Pulmonary artery endothelial cell (primary cell): ENCODE results near the gene CSTB. TPM values are rescaled to one million over a fixed set of nuclear protein-coding genes. Genes with fewer than 3 reads are reported as not detected.

Experiments used
- DNase-seq: peaks from one replicate; pipeline ENCODE4 v3.0.0-alpha.2; 2011; ENCODE audit warnings: low read depth, low spot score
- total RNA-seq: library from RNA; depleted of rRNA; stranded (reverse); fragments of >200 nt; gene quantifications from 2 replicates; pipeline ENCODE4 v1.2.3, GENCODE V29; 2014

The CSTB gene
- total RNA-seq, 1 donor from 2014 or later, result 20.6 TPM

GRCh38 chr21:43731891-43732711 is 44.0 kb downstream of the CSTB start:
- no peak for DNase-seq

DNA sequence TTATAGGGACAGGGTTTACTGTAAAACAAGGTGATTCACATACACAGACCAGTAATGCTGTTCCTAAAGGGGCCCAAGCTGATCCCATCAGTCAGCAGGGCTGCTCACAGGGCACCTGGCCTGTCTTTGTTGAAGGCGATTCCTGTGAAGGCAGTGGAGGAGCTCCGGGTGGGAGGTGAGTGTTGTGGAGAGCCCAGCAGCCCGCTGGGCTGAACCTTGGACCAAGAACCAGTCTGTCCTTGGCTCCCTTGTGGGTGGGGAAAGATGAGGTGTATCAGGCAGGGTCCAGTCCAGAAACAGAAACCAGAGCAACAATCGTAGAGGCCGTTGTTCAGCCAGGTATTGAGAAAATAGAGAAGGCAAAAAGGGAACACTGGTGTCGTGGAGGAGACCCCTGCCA is 44.6 kb downstream of the CSTB start:
- no peak for DNase-seq

GRCh38 chr21:43728467-43729390 is 47.4 kb downstream of the CSTB start:
- DNase-seq, result peak; percentile 64

GRCh38 chr21:43728154-43728466 is 48.0 kb downstream of the CSTB start:
- no peak for DNase-seq

DNA sequence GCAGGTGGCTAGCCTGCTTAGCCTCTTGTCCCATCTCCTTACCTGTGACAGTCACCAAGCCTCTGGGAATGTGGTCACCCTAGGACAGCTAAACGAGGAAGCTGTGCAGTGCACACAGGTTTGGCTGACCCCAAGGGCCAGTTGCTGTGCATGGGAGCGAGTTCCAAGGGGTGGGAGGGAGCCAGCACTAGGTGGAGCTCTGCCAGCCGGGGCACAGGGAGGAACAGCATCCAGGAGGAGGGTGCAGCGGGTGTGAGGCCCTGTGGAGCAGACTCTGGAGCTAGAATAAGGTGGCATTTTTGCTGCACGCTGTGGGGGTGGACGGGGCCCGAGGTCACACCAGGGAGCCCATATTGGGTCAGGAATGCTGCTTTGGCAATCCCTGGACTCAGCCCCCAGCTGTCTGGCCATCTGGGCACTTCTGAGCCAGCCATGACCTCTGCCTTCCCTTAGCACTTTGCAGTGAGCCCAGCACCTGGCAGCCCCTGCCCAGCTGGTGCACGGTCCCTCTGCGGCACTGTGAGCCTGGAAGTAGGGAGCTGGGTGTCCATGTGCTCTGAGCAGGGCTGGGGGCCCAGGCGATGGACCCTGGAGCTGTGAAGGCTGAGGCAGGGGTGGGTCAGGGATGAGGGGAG is 48.5 kb downstream of the CSTB start:
- DNase-seq, result no peak

DNA sequence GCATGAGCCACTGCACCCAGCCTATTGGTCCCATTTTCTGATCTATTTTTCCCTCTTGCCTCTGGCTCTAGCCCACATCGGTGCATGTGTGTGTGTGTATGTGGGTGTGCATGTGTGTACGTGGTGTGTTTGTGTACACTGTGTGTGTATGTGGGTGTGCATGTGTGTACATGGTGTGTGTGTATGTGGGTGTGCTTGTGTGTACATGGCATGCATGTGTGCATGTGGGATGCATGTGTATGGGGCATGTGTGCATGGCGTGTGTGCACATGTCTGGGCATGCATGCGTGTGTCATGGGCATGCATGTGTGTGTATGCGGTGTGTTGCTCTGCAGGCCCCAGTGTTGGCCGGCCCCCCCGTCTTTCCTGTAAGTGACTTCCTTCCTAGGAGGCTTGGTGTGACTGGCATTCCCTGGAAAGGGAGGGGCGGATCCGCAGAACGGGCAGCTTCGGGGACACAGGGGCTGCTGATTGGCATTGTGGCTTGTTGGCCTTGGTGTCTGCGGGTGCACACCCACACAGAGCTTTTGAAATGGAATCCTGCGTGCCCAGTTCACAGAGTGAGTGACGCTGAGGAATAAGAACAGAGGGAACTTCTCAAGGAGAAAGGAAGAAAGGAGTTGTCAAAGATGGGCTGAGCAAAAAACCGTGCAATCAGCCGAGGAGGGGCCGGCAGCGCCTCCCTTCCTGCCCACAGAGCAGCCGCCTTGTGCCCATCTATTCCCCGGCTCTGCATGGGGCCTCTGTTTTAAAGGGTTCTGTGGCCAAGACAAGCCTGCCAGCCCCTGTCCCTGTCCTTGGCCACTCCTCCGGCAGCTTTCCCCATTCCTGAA is 49.2 kb downstream of the CSTB start:
- no peak for DNase-seq

Other genes with a start within 250 kb of the CSTB start
- 0.53 and 1.7 TPM in 2 replicates for gene HSF2BP, start 116.8 kb downstream of the CSTB start, total RNA-seq
- 44.3 and 44.8 TPM in 2 replicates for gene RRP1B, start 116.7 kb downstream of the CSTB start, total RNA-seq
- gene PDXK, start 57.2 kb downstream of the CSTB start, total RNA-seq, result 99.8 and 121 TPM in 2 replicates
- 28.1 and 28.2 TPM in 2 replicates for gene RRP1, start 13.3 kb upstream of the CSTB start, total RNA-seq
- 43.7 and 80.9 TPM in 2 replicates for gene AGPAT3, start 88.9 kb upstream of the CSTB start, total RNA-seq
- 23.0 and 23.4 TPM in 2 replicates for gene TRAPPC10, start 236.0 kb upstream of the CSTB start, total RNA-seq